ENCODE measurements around the gene CFAP46. TPM values are rescaled to one million over a fixed set of nuclear protein-coding genes. Genes with fewer than 3 reads are reported as not detected.
"Not testable (repeated sequence)": the region's sequence is repeated elsewhere in the genome, so short reads cannot be mapped to it uniquely, and the experiment has no call there.

The CFAP46 gene
- total RNA-seq, 4 donors from 2014 or later: 0.29 to 9.0 (median 2.7) TPM

DNA sequence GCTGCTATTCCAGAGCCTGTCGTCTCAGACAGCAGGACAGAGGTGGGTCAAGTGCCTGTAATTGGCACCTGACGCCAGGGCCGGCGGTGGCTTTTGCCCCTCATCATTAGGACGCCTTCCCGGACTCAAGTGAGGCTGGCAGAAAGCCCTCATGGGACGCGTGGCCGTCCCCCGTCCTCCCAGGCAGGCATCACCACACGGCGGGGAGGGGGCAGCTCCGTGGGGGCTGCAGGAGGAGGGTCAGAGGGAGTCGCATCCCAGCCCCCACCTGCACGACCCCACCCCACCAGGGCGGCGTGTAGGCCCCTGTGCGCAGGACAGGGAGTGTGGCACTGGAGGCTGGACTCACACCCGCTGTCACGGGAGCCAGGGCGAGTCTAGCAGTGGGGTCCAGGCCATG lies 16.3 kb downstream of the CFAP46 start:
- intact Hi-C loops (cut with DNase I; ENCODE audit: low total_unique reads): no loop called here
- TF ChIP-seq POLR2A (IDR thresholded peaks at IDR 0.05): no peak
- TF ChIP-seq, protein P1, sequence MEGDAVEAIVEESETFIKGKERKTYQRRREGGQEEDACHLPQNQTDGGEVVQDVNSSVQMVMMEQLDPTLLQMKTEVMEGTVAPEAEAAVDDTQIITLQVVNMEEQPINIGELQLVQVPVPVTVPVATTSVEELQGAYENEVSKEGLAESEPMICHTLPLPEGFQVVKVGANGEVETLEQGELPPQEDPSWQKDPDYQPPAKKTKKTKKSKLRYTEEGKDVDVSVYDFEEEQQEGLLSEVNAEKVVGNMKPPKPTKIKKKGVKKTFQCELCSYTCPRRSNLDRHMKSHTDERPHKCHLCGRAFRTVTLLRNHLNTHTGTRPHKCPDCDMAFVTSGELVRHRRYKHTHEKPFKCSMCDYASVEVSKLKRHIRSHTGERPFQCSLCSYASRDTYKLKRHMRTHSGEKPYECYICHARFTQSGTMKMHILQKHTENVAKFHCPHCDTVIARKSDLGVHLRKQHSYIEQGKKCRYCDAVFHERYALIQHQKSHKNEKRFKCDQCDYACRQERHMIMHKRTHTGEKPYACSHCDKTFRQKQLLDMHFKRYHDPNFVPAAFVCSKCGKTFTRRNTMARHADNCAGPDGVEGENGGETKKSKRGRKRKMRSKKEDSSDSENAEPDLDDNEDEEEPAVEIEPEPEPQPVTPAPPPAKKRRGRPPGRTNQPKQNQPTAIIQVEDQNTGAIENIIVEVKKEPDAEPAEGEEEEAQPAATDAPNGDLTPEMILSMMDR (IDR thresholded peaks at IDR 0.05): no peak

DNA sequence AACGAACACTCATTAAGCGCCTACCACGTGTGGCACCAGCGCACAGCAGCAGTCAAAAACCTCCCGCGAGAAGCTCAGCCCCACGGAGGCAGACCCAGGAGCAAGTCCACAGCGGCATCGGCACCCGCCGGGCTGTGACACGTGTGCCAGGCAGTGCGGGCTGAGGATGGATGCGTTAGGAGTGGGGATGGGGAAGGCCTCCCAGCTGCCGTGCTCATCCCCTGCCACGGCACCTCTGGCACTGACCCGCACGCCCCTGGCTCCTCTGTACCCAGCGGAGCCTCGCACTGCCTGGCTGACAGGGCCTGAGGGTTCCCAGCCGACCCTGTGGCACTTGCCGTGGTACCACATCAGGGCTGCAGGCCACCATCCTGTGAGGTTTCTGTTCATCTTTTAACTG lies 16.8 kb downstream of the CFAP46 start:
- Histone ChIP-seq H3K36me3 (no peaks in the 10 kb centered on the region), H3K9me3 (no peaks in the 10 kb centered on the region), H3K27me3 (no peaks in the 10 kb centered on the region), H3K27ac (no peak overlapping the region), H3K4me3 (no peak overlapping the region), H3K4me1 (no peaks in the 10 kb centered on the region)
- intact Hi-C loops (cut with DNase I; ENCODE audit: low total_unique reads): no loop called here
- TF ChIP-seq POLR2A (IDR thresholded peaks at IDR 0.05): no peak
- no peak for DNase-seq

More for the DNA sequence above, 16.3 kb downstream of the CFAP46 start:
- no peaks in the 10 kb centered on the region for H3K27me3 ChIP-seq
- no peak overlapping the region for H3K4me3 ChIP-seq
- H3K27ac ChIP-seq: no peak overlapping the region
- DNase-seq: no peak
- no peaks in the 10 kb centered on the region for H3K36me3 ChIP-seq
- H3K4me1 ChIP-seq: no peaks in the 10 kb centered on the region
- no peaks in the 10 kb centered on the region for H3K9me3 ChIP-seq

DNA sequence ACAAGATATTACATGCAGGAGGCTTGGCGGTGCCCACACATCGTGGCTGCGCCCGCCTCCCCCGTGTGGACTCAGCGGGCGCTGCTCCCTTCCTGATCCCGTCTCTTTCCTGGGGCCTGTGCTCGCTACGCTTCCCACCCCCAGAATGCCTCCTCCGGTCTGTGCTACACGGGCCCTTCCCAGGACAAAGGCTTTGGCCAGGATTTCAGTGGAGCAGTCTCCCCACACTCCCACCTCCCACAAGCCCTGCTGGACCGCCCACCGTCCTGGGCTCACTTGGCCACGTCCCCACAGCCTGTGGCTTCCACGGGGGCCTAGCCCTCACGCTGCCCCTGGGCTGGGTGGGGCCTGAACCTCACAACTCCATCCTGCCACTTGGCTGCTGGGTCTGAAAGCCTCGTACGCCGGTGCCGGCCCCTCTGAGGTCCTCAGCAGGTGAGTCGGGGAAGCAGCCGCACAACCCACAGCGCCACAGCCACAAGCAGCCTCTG lies 17.3 kb downstream of the CFAP46 start:
- H3K27ac ChIP-seq: no peak overlapping the region
- H3K9me3 ChIP-seq: no peaks in the 10 kb centered on the region
- H3K4me3 ChIP-seq: no peak overlapping the region
- no peak for DNase-seq
- H3K27me3 ChIP-seq: no peaks in the 10 kb centered on the region
- H3K4me1 ChIP-seq: no peaks in the 10 kb centered on the region
- no peaks in the 10 kb centered on the region for H3K36me3 ChIP-seq
- intact Hi-C loops (cut with DNase I; ENCODE audit: low total_unique reads): no loop called here
- no peak for TF ChIP-seq POLR2A (IDR thresholded peaks at IDR 0.05)
- TF ChIP-seq, protein P1 (IDR thresholded peaks at IDR 0.05): no peak

DNA sequence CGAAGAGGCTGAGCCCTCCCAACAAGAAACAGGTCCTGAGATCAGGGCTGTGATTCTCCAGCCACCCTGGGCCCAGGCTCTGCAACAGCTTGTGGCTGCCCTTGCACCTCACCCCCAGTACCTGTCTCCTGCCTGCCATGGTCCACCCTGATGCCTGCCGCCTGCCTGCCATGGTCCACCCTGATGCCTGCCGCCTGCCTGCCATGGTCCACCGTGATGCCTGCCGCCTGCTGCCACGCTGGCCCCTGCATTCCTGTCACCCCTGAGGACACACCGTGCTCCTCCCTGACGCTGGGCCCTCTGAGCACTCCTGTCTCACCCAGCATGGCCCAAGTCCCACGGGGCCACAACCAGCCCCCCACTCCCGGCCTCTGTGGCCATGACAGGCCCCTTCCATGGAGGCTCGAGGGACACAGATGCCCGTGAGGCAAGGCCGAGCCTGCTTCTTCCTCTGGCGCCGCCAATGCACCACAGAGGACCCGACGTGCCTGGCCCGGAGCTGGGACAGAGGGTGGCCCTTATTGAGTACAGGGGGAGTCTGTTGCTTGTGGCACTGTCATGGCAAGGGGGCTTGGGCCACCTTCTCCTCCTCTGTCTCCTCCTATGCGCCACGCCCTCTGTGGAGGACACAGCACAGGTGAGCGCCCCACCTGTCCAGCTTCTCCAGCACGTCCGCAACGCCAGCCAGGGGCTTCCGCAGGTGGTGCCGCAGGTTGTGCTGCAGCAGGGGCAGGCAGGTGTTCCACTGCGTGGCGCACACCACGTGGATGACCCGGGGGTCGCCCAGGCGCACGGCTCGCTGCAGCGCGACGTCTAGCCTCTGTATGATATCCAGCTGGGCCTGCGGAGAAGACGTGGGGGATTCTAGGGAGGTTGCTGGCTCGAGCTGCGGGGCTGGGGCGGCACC lies 18.1 kb downstream of the CFAP46 start:
- TF ChIP-seq, protein P1 (IDR thresholded peaks at IDR 0.05): no peak
- no peak for DNase-seq
- H3K27ac ChIP-seq: no peak overlapping the region

DNA sequence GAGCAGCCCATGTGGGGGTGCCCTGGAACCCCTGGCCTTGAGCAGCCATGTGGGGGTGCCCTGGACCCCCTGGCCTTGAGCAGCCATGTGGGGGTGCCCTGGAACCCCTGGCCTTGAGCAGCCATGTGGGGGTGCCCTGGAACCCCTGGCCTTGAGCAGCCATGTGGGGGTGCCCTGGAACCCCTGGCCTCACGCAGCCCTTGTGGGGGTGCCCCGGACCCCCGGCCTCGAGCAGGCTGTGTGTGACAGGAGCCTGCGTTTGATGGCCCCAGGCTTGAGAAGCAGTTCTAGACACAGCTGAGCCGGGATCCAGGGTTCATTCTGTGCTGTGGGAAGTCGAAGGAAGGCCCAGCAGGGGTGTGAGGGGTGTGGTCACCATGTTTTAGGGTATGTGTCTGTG lies 19.0 kb downstream of the CFAP46 start:
- H3K27me3 ChIP-seq; intact Hi-C loops (cut with DNase I; ENCODE audit: low total_unique reads); H3K36me3 ChIP-seq; H3K4me3 ChIP-seq; H3K9me3 ChIP-seq; H3K4me1 ChIP-seq; DNase-seq; H3K27ac ChIP-seq: not testable (repeated sequence)

More for the DNA sequence above, 18.1 kb downstream of the CFAP46 start:
- intact Hi-C loops (cut with DNase I; ENCODE audit: low total_unique reads): no loop called here
- H3K4me1 ChIP-seq: no peaks in the 10 kb centered on the region
- H3K9me3 ChIP-seq: no peaks in the 10 kb centered on the region
- H3K27me3 ChIP-seq: no peaks in the 10 kb centered on the region
- H3K4me3 ChIP-seq: no peak overlapping the region
- no peaks in the 10 kb centered on the region for H3K36me3 ChIP-seq

DNA sequence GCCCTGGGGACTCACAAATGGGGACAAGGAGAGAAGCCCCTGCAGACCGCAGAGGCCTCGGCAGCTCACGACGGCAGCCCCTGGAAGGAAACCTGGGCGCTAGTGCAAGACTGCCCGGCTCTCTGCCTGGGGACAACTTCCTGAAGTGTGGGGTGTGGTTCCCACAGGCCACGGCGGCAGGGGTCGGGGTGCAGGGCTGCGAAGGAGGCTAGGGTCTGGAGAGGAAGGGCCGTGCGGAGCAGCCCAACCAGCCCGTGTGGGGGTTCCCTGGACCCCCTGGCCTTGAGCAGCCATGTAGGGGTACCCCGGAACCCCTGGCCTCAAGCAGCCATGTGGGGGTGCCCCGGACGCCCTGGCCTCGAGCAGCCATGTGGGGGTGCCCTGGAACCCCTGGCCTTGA lies 19.5 kb downstream of the CFAP46 start:
- H3K36me3 ChIP-seq: no peaks in the 10 kb centered on the region
- TF ChIP-seq, protein P1 (IDR thresholded peaks at IDR 0.05): no peak
- TF ChIP-seq POLR2A (IDR thresholded peaks at IDR 0.05): no peak
- no peaks in the 10 kb centered on the region for H3K9me3 ChIP-seq
- no peak for DNase-seq
- H3K27ac ChIP-seq: no peak overlapping the region
- no peaks in the 10 kb centered on the region for H3K27me3 ChIP-seq
- intact Hi-C loops (cut with DNase I; ENCODE audit: low total_unique reads): no loop called here
- H3K4me3 ChIP-seq: no peak overlapping the region
- no peaks in the 10 kb centered on the region for H3K4me1 ChIP-seq

Measured in uterus (tissue), 4 donors.